GM19324 (cell line): ENCODE results near the gene STX5.
"Not testable (repeated sequence)": the region's sequence is repeated elsewhere in the genome, so short reads cannot be mapped to it uniquely, and the experiment has no call there.

Experiments
- ATAC-seq: cut with Tn5 transposase; IDR thresholded peaks from one replicate; pipeline ENCODE4 v1.9.1; 2021; ENCODE audit warnings: mild to moderate bottlenecking, moderate library complexity; ENCODE audit not compliant: unreplicated experiment, low FRiP score

STX5 gene

GRCh38 chr11:62831520-62832335, at the start of gene STX5:
TSS of gene STX5 (minus strand) at chr11:62832051. CDS start at chr11:62831243, 808 bp downstream.
- ATAC-seq: peak; percentile 90

- peak; percentile 80 for ATAC-seq
Observed at GRCh38 chr11:62880803-62881578, 49.1 kb upstream of the STX5 start, which contains the start of gene SLC3A2. TSS of gene SLC3A2 (plus strand) at chr11:62880896. CDS start at chr11:62881024, 128 bp downstream.

GRCh38 chr11:62880231-62880802, 48.5 kb upstream of the STX5 start:
- ATAC-seq: peak; percentile 14

GRCh38 chr11:62879235-62879978, 47.6 kb upstream of the STX5 start:
- ATAC-seq: no peak

- ATAC-seq: no peak
Observed at GRCh38 chr11:62876712-62877111, 44.9 kb upstream of the STX5 start.

GRCh38 chr11:62875698-62876478, 44.0 kb upstream of the STX5 start:
- ATAC-seq: no peak

GRCh38 chr11:62874851-62875250, 43.0 kb upstream of the STX5 start:
- no peak for ATAC-seq

- ATAC-seq: no peak
Observed at GRCh38 chr11:62865635-62866034, 33.8 kb upstream of the STX5 start.

- ATAC-seq: no peak
Observed at GRCh38 chr11:62863687-62864335, 32.0 kb upstream of the STX5 start.

- not testable (repeated sequence) for ATAC-seq
Observed at GRCh38 chr11:62861564-62862192, 29.8 kb upstream of the STX5 start.

- ATAC-seq: no peak
Observed at GRCh38 chr11:62860835-62861563, 29.1 kb upstream of the STX5 start.

- not testable (repeated sequence) for ATAC-seq
Observed at GRCh38 chr11:62859281-62859703, 27.4 kb upstream of the STX5 start.

- no peak for ATAC-seq
Observed at GRCh38 chr11:62858201-62858600, 26.4 kb upstream of the STX5 start.

GRCh38 chr11:62857541-62857982, 25.7 kb upstream of the STX5 start:
- ATAC-seq: no peak

- ATAC-seq: peak; percentile 2
Observed at GRCh38 chr11:62856333-62856895, 24.6 kb upstream of the STX5 start.

- peak; percentile 94 for ATAC-seq
Observed at GRCh38 chr11:62855571-62856332, 23.9 kb upstream of the STX5 start.
